Activated B cell treated with CpG ODN at 0.5 μM for 24 hours (primary cell): ENCODE results near the gene NAA40. TPM values are rescaled to one million over a fixed set of nuclear protein-coding genes. Genes with fewer than 3 reads are reported as not detected.

Source experiments
- ATAC-seq: fragments of 200-7000 bp; cut with Tn5 transposase; one replicate; pipeline ENCODE4 v1.10.0; 2021; ENCODE audit warnings: low read depth, mild to moderate bottlenecking, moderate library complexity
- CTCF ChIA-PET: fragments of 350-600 bp; sonication (Branson Sonifier 250); formaldehyde crosslinking; loops from one replicate; lab custom pipeline; 2021; ENCODE audit warnings: antibody characterized with exemption; lab: Charles Lee
- POLR2A ChIA-PET: fragments of 350-600 bp; sonication (Branson Sonifier 250); formaldehyde crosslinking; loops from one replicate; lab custom pipeline; 2021; ENCODE audit warnings: antibody characterized with exemption; lab: Charles Lee
- DNase-seq: peaks from one replicate; pipeline ENCODE4 v3.0.0; 2022
- H3K27ac Mint-ChIP-seq: one replicate; pipeline ENCODE4 v1.8.0; 2020; ENCODE audit warnings: mixed read lengths
- H3K27me3 Mint-ChIP-seq: one replicate; pipeline ENCODE4 v1.8.0; 2021; ENCODE audit warnings: mixed read lengths
- H3K36me3 Mint-ChIP-seq: one replicate; pipeline ENCODE4 v1.8.0; 2021; ENCODE audit warnings: low read depth, mixed read lengths
- H3K4me1 Mint-ChIP-seq: one replicate; pipeline ENCODE4 v1.8.0; 2021; ENCODE audit warnings: mixed read lengths
- H3K4me3 Mint-ChIP-seq: one replicate; pipeline ENCODE4 v1.8.0; 2020; ENCODE audit warnings: mild to moderate bottlenecking, mixed read lengths
- H3K9me3 Mint-ChIP-seq: one replicate; pipeline ENCODE4 v1.8.0; 2020; ENCODE audit warnings: mixed read lengths
- intact Hi-C: fragments of 100-400 bp; cut with micrococcal nuclease; formaldehyde crosslinking; loops from one replicate; pipeline ENCODE4 v1.15.1; 2024
- total RNA-seq: library from RNA; stranded (reverse); gene quantifications from 2 replicates; pipeline ENCODE4 v1.2.3, GENCODE V29; 2022
- TF ChIP-seq, protein P1 (sequence below): fragments of 200-600 bp; IDR thresholded peaks from one replicate; pipeline ENCODE4 v1.8.0; 2022; ENCODE audit warnings: antibody characterized with exemption, mild to moderate bottlenecking

The NAA40 gene
- total RNA-seq = 28.0 and 28.6 TPM in 2 replicates

DNA sequence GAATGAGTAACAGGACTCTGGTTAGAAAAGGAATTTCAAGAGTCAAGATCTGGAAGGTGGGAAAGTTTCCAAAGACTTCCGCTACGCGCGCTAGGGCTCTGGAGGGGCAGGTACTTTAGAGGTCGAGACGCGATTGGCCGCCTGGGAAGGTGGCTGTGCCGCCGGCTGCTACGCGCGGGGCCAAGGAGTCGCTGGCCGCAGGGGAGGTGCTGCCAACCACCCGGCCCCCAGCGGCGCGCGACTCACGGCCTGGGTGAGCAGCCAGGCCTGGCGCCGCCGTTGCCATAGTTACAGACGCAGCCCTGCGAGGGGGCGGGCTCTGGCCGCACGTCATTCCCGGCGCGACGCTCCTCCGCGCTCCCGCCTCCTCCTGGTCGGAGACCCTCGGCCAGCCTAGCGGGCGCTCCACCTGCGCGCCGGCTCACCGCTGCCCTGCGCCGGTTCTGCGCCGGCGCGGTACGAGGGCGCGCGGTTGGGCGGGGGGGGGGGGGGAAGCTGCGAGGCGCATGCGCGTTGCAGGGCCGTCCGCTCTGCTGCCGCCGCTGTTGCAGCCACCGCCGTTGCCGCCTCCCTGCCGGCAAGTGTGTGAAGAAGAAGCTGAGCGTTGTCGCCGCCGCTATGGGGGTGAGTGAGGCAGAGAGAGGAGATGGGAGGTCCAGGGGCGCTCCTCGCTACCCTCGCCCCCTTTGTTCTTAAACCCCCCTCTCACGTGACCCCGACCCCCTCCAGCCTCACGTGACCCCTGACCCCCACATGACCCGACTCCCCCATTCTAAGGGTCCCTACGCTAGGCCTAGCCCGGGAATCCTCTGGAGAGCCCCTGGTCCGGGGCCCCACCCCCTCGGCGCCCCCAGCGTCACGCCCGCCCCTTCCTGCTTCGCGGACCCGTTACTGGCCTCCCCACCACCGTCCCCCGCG lies at the start of gene NAA40:
Gene NAA40, plus strand, starts transcription at position 524 of the 918 bp plus-strand sequence. Its CDS starts 95 bp downstream, at position 619.
- Mint-ChIP-seq H3K36me3 (peaks cover 6% of the 10 kb centered on the region), H3K27ac (peak within 1 kb of the TSS; percentile 82), H3K27me3 (no peaks in the 10 kb centered on the region), H3K9me3 (no peaks in the 10 kb centered on the region), H3K4me1 (peaks cover 36% of the 10 kb centered on the region), H3K4me3 (peak within 1 kb of the TSS; percentile 90)
- ChIA-PET CTCF (interaction anchor here (1.5 kb wide), 1 partner anchor 100 kb away, joined by 3 read pairs; the partner anchor contains the start of gene MARK2), POLR2A (interaction anchor here (0.6 to 1.5 kb wide), 9 partner anchors 14 to 1955 kb away, joined by 3 to 10 read pairs (median 3); partner anchors contain the start of genes MARK2 and PRDX5)
- TF ChIP-seq, protein P1, sequence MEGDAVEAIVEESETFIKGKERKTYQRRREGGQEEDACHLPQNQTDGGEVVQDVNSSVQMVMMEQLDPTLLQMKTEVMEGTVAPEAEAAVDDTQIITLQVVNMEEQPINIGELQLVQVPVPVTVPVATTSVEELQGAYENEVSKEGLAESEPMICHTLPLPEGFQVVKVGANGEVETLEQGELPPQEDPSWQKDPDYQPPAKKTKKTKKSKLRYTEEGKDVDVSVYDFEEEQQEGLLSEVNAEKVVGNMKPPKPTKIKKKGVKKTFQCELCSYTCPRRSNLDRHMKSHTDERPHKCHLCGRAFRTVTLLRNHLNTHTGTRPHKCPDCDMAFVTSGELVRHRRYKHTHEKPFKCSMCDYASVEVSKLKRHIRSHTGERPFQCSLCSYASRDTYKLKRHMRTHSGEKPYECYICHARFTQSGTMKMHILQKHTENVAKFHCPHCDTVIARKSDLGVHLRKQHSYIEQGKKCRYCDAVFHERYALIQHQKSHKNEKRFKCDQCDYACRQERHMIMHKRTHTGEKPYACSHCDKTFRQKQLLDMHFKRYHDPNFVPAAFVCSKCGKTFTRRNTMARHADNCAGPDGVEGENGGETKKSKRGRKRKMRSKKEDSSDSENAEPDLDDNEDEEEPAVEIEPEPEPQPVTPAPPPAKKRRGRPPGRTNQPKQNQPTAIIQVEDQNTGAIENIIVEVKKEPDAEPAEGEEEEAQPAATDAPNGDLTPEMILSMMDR = no peak
- intact Hi-C loops = loop anchor here (1.0 to 5.0 kb wide), 11 partner anchors 22 to 984 kb away; partner anchors contain the start of genes ATL3, COX8A, DNAJC4 and OTUB1
- DNase-seq = peak; percentile 94
- peak; percentile 91 for ATAC-seq

- Mint-ChIP-seq H3K4me3 (peak overlapping the region; percentile 28), H3K27me3 (no peaks in the 10 kb centered on the region), H3K4me1 (peaks cover 71% of the 10 kb centered on the region), H3K27ac (peak overlapping the region; percentile 56), H3K36me3 (peaks cover 24% of the 10 kb centered on the region), H3K9me3 (no peaks in the 10 kb centered on the region)
- ChIA-PET POLR2A (no interaction called here), CTCF (no interaction called here)
- TF ChIP-seq, protein P1 = no peak
- ATAC-seq (no peak), DNase-seq (no peak)
- intact Hi-C loops = loop anchor here (2.0 kb wide), 2 partner anchors 29 to 49 kb away; partner anchors contain the start of gene NAA40
Observed at GRCh38 chr11:63889344-63889743, 49.5 kb upstream of the NAA40 start.

- POLR2A ChIA-PET = no interaction called here
- TF ChIP-seq, protein P1 = no peak
- Mint-ChIP-seq H3K9me3 (no peaks in the 10 kb centered on the region), H3K36me3 (peaks cover 28% of the 10 kb centered on the region), H3K4me1 (peaks cover 64% of the 10 kb centered on the region), H3K27ac (no peak overlapping the region), H3K27me3 (no peaks in the 10 kb centered on the region), H3K4me3 (no peak overlapping the region)
- ATAC-seq (no peak), DNase-seq (no peak)
- CTCF ChIA-PET = no interaction called here
- intact Hi-C loops = no loop called here
Observed at GRCh38 chr11:63890368-63890767, 48.4 kb upstream of the NAA40 start.

DNA sequence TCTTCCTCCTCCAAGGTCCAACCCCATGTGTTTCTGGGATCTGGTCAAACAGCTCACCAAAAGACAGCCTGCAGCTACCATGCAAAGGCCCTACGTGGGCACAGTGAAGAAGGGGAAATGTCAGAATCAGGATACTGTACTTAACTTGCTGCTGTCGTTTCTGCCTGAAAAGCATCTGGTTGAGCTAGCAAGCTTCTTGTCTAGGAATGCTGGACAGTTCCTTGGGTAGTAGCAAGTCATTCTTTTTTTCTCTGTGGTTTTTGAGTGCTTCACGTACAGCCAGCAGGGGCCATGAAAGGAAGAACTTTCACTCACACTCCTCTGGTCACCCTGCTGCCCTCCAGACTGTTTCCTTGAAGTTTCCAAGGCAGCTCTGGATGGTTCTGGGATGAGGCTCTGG lies 46.6 kb upstream of the NAA40 start:
- TF ChIP-seq, protein P1 = no peak
- ChIA-PET POLR2A (no interaction called here), CTCF (interaction anchor here (1.9 kb wide), 1 partner anchor 55 kb away, joined by 5 read pairs; no protein-coding TSS in a partner anchor)
- H3K27me3 Mint-ChIP-seq = no peaks in the 10 kb centered on the region
- H3K9me3 Mint-ChIP-seq = no peaks in the 10 kb centered on the region
- intact Hi-C loops = no loop called here
- no peak overlapping the region for H3K4me3 Mint-ChIP-seq
- DNase-seq (no peak), ATAC-seq (no peak)
- peaks cover 59% of the 10 kb centered on the region for H3K4me1 Mint-ChIP-seq
- no peak overlapping the region for H3K27ac Mint-ChIP-seq
- H3K36me3 Mint-ChIP-seq = peaks cover 46% of the 10 kb centered on the region

GRCh38 chr11:63893355-63893754 lies 45.4 kb upstream of the NAA40 start:
- peaks cover 47% of the 10 kb centered on the region for H3K4me1 Mint-ChIP-seq
- H3K36me3 Mint-ChIP-seq = peaks cover 57% of the 10 kb centered on the region
- ChIA-PET CTCF (no interaction called here), POLR2A (no interaction called here)
- no peaks in the 10 kb centered on the region for H3K27me3 Mint-ChIP-seq
- TF ChIP-seq, protein P1 = no peak
- H3K4me3 Mint-ChIP-seq = no peak overlapping the region
- H3K27ac Mint-ChIP-seq = peak overlapping the region; percentile 30
- intact Hi-C loops = no loop called here
- no peak for DNase-seq
- H3K9me3 Mint-ChIP-seq = no peaks in the 10 kb centered on the region
- no peak for ATAC-seq
